Ovary (tissue), 3 donors: ENCODE data around the gene TMEM164.

Experiments
- CTCF ChIP-seq, 3 donors: fragments of 450-650 bp in 2 of 3; fragments of 200-600 bp in 1 of 3; IDR thresholded peaks; one replicate each; pipeline versions ENCODE4 v1.5.1 to v1.8.0; 2016 to 2022; ENCODE audit warnings: antibody characterized with exemption in 3 of 3, mild to moderate bottlenecking in 1 of 3
- POLR2A ChIP-seq: fragments of 450-650 bp; IDR thresholded peaks from one replicate; pipeline ENCODE4 v1.6.1; 2017; ENCODE audit warnings: antibody characterized with exemption, mild to moderate bottlenecking, moderate library complexity
- donor health status: DM: no; HTN: no; CAD: no.

GRCh38 chrX:110180176-110180927 is 177.4 kb downstream of the TMEM164 start:
- no peak for TF ChIP-seq CTCF (IDR thresholded peaks at IDR 0.05)
- no peak for TF ChIP-seq POLR2A
